ENCODE data around the gene SPRR3. TPM values are rescaled to one million over a fixed set of nuclear protein-coding genes. Genes with fewer than 3 reads are reported as not detected.

Gene SPRR3
- not detected in 2 replicates for total RNA-seq (ENCODE audit: low replicate concordance)

DNA sequence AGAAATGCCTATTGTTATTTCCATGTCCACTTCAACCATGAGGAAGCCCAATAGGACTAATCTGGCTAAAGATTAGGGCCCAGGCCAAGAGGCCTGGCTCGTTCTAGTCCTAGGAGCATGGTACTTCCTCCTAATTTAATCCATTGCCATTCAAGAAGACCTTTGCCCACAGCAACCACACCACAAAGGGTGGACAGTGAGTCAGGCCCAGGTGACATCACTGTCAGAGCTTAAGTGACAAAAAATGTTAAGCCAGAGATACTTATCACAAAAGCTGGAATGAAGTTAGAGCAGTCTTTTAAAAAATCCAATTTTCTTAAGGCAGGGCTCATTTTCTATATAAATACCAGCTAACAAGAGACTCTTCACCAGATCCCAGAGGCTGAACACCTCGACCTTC, at the start of gene SPRR3:
Gene SPRR3 (plus strand): TSS at position 368 of the 400 bp plus-strand sequence. CDS start 1,272 bp downstream, outside the sequence.

DNA sequence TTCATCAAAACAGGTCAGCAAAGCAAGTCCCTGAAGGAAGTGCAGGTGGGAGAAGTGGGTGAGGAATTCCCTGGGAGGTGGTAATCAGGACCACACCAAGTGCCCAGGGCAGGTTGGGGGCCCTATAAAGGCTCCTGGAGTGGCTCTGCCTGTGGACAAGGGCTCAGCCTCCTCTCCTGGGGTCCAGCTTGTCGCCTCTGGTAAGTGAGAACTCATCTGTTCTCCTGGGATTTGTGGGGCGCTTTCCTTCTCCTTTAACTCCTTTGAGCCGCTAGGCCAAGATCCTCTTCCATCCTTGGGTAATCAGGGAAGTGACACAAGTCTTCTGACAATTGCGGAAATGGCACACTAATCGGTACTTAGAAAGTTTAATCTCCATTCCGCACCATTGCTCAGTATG, 31.1 kb upstream of the SPRR3 start, which contains the start of gene SPRR4:
Gene SPRR4 (plus strand): TSS at position 154 of the 400 bp plus-strand sequence. CDS start 1,243 bp downstream, outside the sequence.

DNA sequence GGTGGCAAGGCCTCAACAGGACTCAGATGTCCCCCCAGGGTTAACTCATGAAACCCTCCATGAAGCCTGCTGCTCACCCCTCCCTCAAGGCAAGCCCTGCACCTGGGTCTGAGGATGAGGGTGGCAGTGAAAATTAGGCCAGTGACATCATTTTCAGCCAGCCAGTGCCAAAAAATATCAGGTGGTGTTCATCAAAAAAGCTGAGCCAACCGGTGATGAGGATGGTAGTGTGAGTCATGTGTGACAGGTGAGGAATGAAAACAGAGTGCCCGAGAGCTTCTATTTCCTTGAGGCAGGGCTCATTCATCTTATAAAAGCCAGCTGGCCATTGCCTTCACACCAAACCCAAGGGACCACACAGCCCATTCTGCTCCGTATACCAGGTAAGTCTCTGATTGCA, 17.8 kb upstream of the SPRR3 start, which contains the start of gene SPRR1A:
Gene SPRR1A (plus strand): TSS at position 339 of the 400 bp plus-strand sequence. CDS start 1,150 bp downstream, outside the sequence.

GRCh38 chr1:153030895-153031294, 29.3 kb downstream of the SPRR3 start, which contains the start of gene SPRR1B:
TSS of gene SPRR1B (plus strand) at chr1:153031203. CDS start at chr1:153032346, 1,143 bp downstream.

DNA sequence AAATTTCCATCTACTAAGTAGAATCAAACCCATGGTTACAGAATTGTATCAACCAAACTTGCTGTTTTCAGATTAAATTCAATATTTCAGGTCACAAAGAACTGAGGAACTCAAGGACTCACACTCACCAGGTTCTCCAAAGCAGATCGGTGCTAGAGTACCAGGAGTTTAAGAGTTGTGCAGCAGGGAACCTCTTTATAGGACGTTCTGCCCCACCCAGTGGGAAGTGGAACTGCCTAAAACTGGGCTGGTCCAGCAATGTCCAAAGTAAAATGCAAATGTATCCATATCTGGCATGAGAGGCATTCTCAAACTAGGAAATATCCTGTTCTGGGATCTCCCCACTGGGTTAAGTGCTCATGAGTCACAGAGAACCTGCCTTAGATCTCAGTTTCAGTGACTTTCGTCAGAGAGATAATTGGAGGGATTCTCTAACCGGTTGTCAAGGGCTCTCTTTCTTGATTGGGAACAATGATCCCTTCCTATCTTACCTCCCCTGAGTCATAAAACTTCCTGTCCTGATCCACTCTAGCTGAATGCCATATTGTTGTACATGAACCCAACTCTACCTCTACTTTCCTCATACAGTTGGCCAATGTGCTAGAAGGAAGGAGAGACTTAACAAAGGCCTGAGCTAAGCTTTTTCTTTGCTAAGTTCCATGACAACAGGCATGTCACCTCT, 39.5 kb downstream of the SPRR3 start, which contains the start of gene SPRR2D:
Gene SPRR2D (minus strand): TSS at position 171 of the 682 bp plus-strand sequence. CDS start 774 bp downstream, outside the sequence.

Other genes starting within 250 kb of the SPRR3 start
- not detected in 2 replicates for gene KPRP, start 243.7 kb upstream of the SPRR3 start, total RNA-seq (ENCODE audit: low replicate concordance)
- not detected in 2 replicates for gene LCE1F, start 226.6 kb upstream of the SPRR3 start, total RNA-seq (ENCODE audit: low replicate concordance)
- gene LCE1E, start 215.5 kb upstream of the SPRR3 start, total RNA-seq (ENCODE audit: low replicate concordance) = not detected in 2 replicates
- gene LCE1D, start 205.0 kb upstream of the SPRR3 start, total RNA-seq (ENCODE audit: low replicate concordance) = not detected in 2 replicates
- gene LCE1C, start 195.1 kb upstream of the SPRR3 start, total RNA-seq (ENCODE audit: low replicate concordance) = not detected in 2 replicates
- not detected in 2 replicates for gene LCE1B, start 189.8 kb upstream of the SPRR3 start, total RNA-seq (ENCODE audit: low replicate concordance)
- gene LCE1A, start 174.3 kb upstream of the SPRR3 start, total RNA-seq (ENCODE audit: low replicate concordance) = not detected in 2 replicates
- gene LCE6A, start 158.9 kb upstream of the SPRR3 start, total RNA-seq (ENCODE audit: low replicate concordance) = not detected in 2 replicates
- not detected in 2 replicates for gene LCE7A, start 141.8 kb upstream of the SPRR3 start, total RNA-seq (ENCODE audit: low replicate concordance)
- 0.35 TPM in 1 of 2 replicates, not detected in the other for gene SMCP, start 123.4 kb upstream of the SPRR3 start, total RNA-seq (ENCODE audit: low replicate concordance)
- not detected in 2 replicates for gene IVL, start 93.2 kb upstream of the SPRR3 start, total RNA-seq (ENCODE audit: low replicate concordance)
- not detected in 2 replicates for gene SPRR5, start 54.5 kb upstream of the SPRR3 start, total RNA-seq (ENCODE audit: low replicate concordance)
- not detected in 2 replicates for gene SPRR4, start 31.1 kb upstream of the SPRR3 start, total RNA-seq (ENCODE audit: low replicate concordance)
- gene SPRR1A, start 17.7 kb upstream of the SPRR3 start, total RNA-seq (ENCODE audit: low replicate concordance) = not detected in 2 replicates
- gene SPRR1B, start 29.5 kb downstream of the SPRR3 start, total RNA-seq (ENCODE audit: low replicate concordance) = not detected in 2 replicates
- gene SPRR2D, start 39.4 kb downstream of the SPRR3 start, total RNA-seq (ENCODE audit: low replicate concordance) = not detected in 2 replicates
- not detected in 2 replicates for gene SPRR2A, start 55.8 kb downstream of the SPRR3 start, total RNA-seq (ENCODE audit: low replicate concordance)
- gene SPRR2B, start 69.9 kb downstream of the SPRR3 start, total RNA-seq (ENCODE audit: low replicate concordance) = not detected in 2 replicates
- not detected in 2 replicates for gene SPRR2E, start 92.8 kb downstream of the SPRR3 start, total RNA-seq (ENCODE audit: low replicate concordance)
- gene SPRR2F, start 111.8 kb downstream of the SPRR3 start, total RNA-seq (ENCODE audit: low replicate concordance) = not detected in 2 replicates
- not detected in 2 replicates for gene SPRR2G, start 149.1 kb downstream of the SPRR3 start, total RNA-seq (ENCODE audit: low replicate concordance)
- gene LELP1, start 201.7 kb downstream of the SPRR3 start, total RNA-seq (ENCODE audit: low replicate concordance) = not detected in 2 replicates
- gene PRR9, start 215.8 kb downstream of the SPRR3 start, total RNA-seq (ENCODE audit: low replicate concordance) = not detected in 2 replicates